Measurements from ENCODE around the gene SPATA33.

SPATA33 gene

DNA sequence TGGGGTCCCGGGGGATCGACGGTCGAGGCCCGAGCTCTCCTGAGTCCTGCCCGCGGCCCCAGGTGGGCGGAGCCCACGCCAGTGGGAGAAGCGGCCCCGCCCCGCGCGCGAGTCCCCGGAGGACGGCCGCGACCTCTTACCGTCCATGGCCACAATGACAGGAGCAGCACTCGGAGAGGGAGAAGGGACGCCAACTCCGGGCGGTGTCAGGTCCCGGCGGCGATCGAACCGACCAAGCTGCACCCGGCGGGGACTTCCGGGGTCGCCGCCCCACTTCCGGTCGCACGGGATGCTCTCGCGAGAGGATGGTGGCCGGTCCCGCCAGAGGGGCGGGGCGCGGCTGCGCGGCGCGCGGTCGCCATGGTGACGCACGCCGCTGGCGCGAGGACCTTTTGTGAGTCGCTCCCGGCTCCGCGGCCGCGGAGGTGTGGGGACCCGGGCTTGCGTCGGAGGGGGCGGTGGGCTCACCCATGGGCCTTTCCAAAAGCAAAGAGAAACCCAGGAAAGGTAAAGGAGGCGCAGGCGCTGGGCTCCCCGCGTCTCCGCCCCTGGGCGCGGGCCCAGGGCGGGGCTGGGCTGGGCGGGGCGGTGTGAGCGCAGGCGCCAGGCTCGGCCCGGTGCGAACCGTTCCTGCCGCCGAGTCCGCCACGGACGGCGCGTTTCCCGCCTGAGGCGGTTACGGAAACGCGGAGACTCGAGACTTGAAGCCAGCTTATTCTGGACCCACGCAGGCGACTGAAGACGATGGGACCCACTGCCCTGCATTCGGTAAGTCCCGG, at the start of gene SPATA33, which contains the start of gene CHMP1A:
Gene SPATA33 (plus strand): TSS at position 395 of the 779 bp plus-strand sequence. CDS start 76 bp downstream, at position 471.
Gene CHMP1A (minus strand): TSS at position 267 of the 779 bp plus-strand sequence. CDS start 120 bp downstream, at position 147.
- DNase-seq (ENCODE audit: low read depth, low spot score): peak; percentile 83
- peak within 1 kb of the TSS; percentile 99 for H3K9ac ChIP-seq (ENCODE audit: insufficient read length, low read depth)
- H3K27me3 ChIP-seq (ENCODE audit: insufficient read depth, insufficient read length): no peaks in the 10 kb centered on the region
- peaks cover 4% of the 10 kb centered on the region for H3K4me1 ChIP-seq (ENCODE audit: insufficient read depth, insufficient read length)
- TF ChIP-seq YY1 (IDR thresholded peaks at IDR 0.05; ENCODE audit: insufficient read depth, insufficient read length) (no peak), SUZ12 (IDR thresholded peaks at IDR 0.05; ENCODE audit: extremely low read depth, insufficient read depth, insufficient read length) (no peak), ZNF274 (IDR thresholded peaks at IDR 0.05; ENCODE audit: low read depth, low read length) (no peak)
- peaks cover 57% of the 10 kb centered on the region for H3K36me3 ChIP-seq (ENCODE audit: insufficient read depth, insufficient read length, low read length)
- H3K9me3 ChIP-seq (ENCODE audit: insufficient read depth, low read length): no peaks in the 10 kb centered on the region
- H3K4me3 ChIP-seq (ENCODE audit: insufficient read length, low read depth): peak within 1 kb of the TSS; percentile 99

DNA sequence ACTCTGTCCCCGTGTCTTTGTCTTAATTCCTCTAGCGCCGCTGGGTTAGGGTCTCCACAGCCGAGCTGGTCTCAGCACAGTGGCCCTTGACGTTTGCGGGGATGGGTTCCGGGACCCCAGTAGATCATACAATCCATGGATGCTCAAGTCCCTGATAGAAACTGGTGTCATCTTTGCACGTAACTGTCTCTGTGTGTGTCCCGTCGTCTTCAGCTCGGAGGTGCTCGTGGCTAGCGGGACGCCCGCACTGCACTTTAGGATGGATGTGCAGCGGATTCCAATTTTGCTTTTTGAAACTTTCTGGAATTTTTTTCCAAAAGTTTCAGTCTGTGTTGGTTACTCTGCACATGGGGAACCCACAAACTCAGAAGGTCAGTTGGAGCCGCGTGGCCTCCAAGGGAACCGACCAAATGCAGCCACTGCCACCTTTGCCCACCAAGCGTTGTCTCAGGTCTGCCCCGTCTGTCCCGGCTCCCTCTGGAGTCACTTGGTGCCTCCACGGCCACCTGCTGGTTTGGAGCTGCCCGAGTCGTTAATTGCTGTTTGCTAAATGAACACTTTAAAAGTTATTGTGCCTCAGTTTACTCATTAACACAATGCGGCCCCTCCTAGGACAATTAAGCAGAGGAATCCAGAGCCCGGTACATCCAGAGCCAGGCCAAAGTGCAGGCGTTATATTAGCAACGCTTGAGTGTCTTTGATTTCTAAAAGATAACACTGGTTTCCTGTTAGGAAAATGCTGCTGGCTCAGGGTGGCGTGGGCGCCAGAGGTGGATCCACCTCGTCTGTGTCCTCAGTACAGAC, 49.5 kb upstream of the SPATA33 start:
- Histone ChIP-seq H3K4me3 (ENCODE audit: insufficient read length, low read depth) (no peak overlapping the region), H3K36me3 (ENCODE audit: insufficient read depth, insufficient read length, low read length) (no peaks in the 10 kb centered on the region), H3K27me3 (ENCODE audit: insufficient read depth, insufficient read length) (peaks cover under 1% of the 10 kb centered on the region), H3K4me1 (ENCODE audit: insufficient read depth, insufficient read length) (peaks cover under 1% of the 10 kb centered on the region), H3K9ac (ENCODE audit: insufficient read length, low read depth) (no peak overlapping the region), H3K9me3 (ENCODE audit: insufficient read depth, low read length) (no peaks in the 10 kb centered on the region)
- DNase-seq (ENCODE audit: low read depth, low spot score): no peak
- TF ChIP-seq YY1 (IDR thresholded peaks at IDR 0.05; ENCODE audit: insufficient read depth, insufficient read length): no peak
- no peak for TF ChIP-seq SUZ12 (IDR thresholded peaks at IDR 0.05; ENCODE audit: extremely low read depth, insufficient read depth, insufficient read length)
- TF ChIP-seq ZNF274 (IDR thresholded peaks at IDR 0.05; ENCODE audit: low read depth, low read length): no peak

DNA sequence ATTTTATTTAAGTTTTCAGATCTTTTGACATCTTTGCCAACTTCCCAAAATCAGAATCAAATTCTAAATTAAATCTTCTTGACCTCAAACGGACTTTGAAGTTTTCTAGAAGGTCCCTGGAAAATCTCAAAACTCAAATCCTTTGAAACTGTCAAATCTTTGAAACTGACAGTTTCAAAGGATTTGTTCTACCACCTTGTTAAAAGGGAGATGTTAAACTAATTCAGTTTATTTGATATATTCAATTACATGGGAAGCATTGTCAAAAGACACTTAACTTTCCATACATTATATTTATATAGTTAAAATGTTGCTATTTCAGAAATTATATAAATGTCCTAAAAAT, 47.6 kb upstream of the SPATA33 start:
- Histone ChIP-seq H3K9me3 (ENCODE audit: insufficient read depth, low read length) (no peaks in the 10 kb centered on the region), H3K9ac (ENCODE audit: insufficient read length, low read depth) (no peak overlapping the region), H3K4me1 (ENCODE audit: insufficient read depth, insufficient read length) (peaks cover 2% of the 10 kb centered on the region), H3K4me3 (ENCODE audit: insufficient read length, low read depth) (no peak overlapping the region), H3K36me3 (ENCODE audit: insufficient read depth, insufficient read length, low read length) (no peaks in the 10 kb centered on the region), H3K27me3 (ENCODE audit: insufficient read depth, insufficient read length) (no peaks in the 10 kb centered on the region)
- DNase-seq (ENCODE audit: low read depth, low spot score): no peak
- no peak for TF ChIP-seq SUZ12 (IDR thresholded peaks at IDR 0.05; ENCODE audit: extremely low read depth, insufficient read depth, insufficient read length)
- TF ChIP-seq YY1 (IDR thresholded peaks at IDR 0.05; ENCODE audit: insufficient read depth, insufficient read length): no peak
- no peak for TF ChIP-seq ZNF274 (IDR thresholded peaks at IDR 0.05; ENCODE audit: low read depth, low read length)

DNA sequence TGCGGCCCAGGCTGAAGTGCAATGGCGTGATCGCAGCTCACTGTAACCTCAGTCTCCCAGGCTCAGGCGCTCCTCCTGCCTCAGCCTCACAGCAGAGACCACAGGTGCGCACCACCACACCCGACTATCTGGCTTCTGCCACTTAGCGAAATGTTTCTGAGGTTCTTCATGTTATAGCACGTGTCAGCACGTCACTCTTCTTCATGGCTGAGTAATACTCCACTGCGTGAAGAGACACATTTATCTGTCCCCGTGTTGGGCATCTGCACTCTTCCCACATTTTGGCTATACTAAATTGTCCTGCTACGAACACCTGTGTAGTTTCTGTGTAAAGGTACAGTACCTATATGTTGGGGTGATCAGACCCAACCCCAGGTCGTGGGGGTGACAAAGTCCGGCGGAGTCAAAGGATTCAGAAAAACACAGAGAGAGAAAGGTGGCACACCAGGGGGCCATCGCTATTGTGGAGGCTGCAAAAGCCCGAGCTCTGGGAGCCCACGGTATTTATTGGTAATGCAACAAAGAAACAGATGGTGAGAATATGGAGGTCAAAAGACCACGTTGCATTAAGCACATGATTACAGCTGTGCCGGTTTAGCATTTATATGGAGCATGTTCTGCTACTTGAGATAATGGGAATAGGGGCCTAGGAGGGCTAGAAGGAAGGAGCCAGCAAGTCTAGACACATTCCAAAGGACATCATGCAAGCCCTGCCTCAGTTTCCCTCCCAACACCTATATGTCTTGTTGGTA, 45.0 kb upstream of the SPATA33 start:
- Histone ChIP-seq H3K27me3 (ENCODE audit: insufficient read depth, insufficient read length) (no peaks in the 10 kb centered on the region), H3K36me3 (ENCODE audit: insufficient read depth, insufficient read length, low read length) (no peaks in the 10 kb centered on the region), H3K9ac (ENCODE audit: insufficient read length, low read depth) (no peak overlapping the region), H3K4me3 (ENCODE audit: insufficient read length, low read depth) (no peak overlapping the region), H3K4me1 (ENCODE audit: insufficient read depth, insufficient read length) (peaks cover 13% of the 10 kb centered on the region), H3K9me3 (ENCODE audit: insufficient read depth, low read length) (no peaks in the 10 kb centered on the region)
- DNase-seq (ENCODE audit: low read depth, low spot score): no peak
- no peak for TF ChIP-seq SUZ12 (IDR thresholded peaks at IDR 0.05; ENCODE audit: extremely low read depth, insufficient read depth, insufficient read length)
- TF ChIP-seq ZNF274 (IDR thresholded peaks at IDR 0.05; ENCODE audit: low read depth, low read length): no peak
- TF ChIP-seq YY1 (IDR thresholded peaks at IDR 0.05; ENCODE audit: insufficient read depth, insufficient read length): no peak

DNA sequence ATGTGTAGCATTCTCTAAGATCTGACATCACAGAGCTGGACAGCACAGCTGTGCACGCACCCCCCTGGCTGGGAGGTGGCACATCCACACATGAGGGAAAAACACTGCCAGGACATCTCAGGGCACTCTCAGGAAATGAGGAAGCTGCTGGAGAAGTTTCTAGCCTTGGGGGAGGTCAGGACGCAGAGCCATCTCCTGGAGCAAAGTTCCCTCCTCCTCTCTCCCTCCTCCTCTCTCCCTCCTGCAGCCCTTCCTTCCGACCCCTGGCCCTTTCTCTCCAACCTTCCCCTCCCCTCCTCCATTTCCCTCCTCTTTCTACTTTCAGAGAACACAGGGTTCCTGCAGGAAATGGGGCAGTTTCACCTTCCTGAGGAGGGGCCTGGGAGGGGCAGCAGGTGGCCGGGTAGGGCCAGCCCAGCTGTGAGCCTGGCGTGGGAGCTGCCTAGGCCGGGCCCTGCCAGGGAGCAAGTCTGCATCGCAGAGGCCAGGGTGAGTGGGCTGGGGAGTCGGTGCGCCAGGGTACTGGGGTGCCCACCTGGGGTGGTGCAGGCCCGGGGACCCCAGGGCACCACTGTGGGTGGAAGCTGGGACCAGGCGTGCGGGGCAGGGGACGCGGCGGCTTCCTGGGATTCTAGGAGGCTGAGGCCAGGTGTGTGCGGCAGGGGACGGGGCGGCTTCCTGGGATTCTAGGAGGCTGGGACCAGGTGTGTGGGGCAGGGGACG, 44.2 kb upstream of the SPATA33 start, which contains the start of gene DPEP1:
Gene DPEP1 (plus strand): TSS at position 412 of the 723 bp plus-strand sequence. CDS start 16,769 bp downstream, outside the sequence.
- peaks cover 13% of the 10 kb centered on the region for H3K4me1 ChIP-seq (ENCODE audit: insufficient read depth, insufficient read length)
- no peaks in the 10 kb centered on the region for H3K9me3 ChIP-seq (ENCODE audit: insufficient read depth, low read length)
- TF ChIP-seq YY1 (IDR thresholded peaks at IDR 0.05; ENCODE audit: insufficient read depth, insufficient read length) (no peak), SUZ12 (IDR thresholded peaks at IDR 0.05; ENCODE audit: extremely low read depth, insufficient read depth, insufficient read length) (no peak), ZNF274 (IDR thresholded peaks at IDR 0.05; ENCODE audit: low read depth, low read length) (no peak)
- H3K27me3 ChIP-seq (ENCODE audit: insufficient read depth, insufficient read length): no peaks in the 10 kb centered on the region
- no peak within 1 kb of the TSS for H3K4me3 ChIP-seq (ENCODE audit: insufficient read length, low read depth)
- H3K36me3 ChIP-seq (ENCODE audit: insufficient read depth, insufficient read length, low read length): no peaks in the 10 kb centered on the region
- H3K9ac ChIP-seq (ENCODE audit: insufficient read length, low read depth): no peak within 1 kb of the TSS
- DNase-seq (ENCODE audit: low read depth, low spot score): no peak

DNA sequence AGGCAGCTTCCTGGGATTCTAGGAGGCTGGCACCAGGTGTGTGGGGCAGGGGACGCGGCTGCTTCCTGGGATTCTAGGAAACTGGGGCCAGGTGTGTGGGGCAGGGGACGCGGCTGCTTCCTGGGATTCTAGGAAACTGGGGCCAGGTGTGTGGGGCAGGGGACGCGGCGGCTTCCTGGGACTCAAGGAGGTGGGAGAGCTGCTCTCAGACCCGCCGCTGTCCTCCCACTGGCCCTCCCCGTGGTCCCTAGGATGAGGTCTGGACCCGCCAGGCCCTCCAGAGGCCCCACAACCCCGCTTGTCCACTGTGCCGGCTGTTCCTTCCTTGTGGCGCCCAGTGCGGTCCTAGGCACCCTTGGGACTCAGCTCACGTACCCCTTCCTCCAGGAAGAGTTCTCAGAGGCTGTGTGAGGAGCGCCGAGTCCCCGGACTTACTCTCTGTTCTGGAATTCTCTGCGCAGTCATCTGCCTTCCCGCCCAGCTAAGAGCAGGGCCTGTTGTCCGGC, 43.6 kb upstream of the SPATA33 start:
- Histone ChIP-seq H3K9ac (ENCODE audit: insufficient read length, low read depth) (no peak overlapping the region), H3K9me3 (ENCODE audit: insufficient read depth, low read length) (no peaks in the 10 kb centered on the region)

More for the DNA sequence above, 43.6 kb upstream of the SPATA33 start:
- Histone ChIP-seq H3K36me3 (ENCODE audit: insufficient read depth, insufficient read length, low read length) (no peaks in the 10 kb centered on the region), H3K4me3 (ENCODE audit: insufficient read length, low read depth) (no peak overlapping the region), H3K27me3 (ENCODE audit: insufficient read depth, insufficient read length) (no peaks in the 10 kb centered on the region), H3K4me1 (ENCODE audit: insufficient read depth, insufficient read length) (peaks cover 13% of the 10 kb centered on the region)
- no peak for DNase-seq (ENCODE audit: low read depth, low spot score)
- TF ChIP-seq SUZ12 (IDR thresholded peaks at IDR 0.05; ENCODE audit: extremely low read depth, insufficient read depth, insufficient read length): no peak
- no peak for TF ChIP-seq ZNF274 (IDR thresholded peaks at IDR 0.05; ENCODE audit: low read depth, low read length)
- no peak for TF ChIP-seq YY1 (IDR thresholded peaks at IDR 0.05; ENCODE audit: insufficient read depth, insufficient read length)
